Thymus (tissue), 11 donors: ENCODE measurements around the gene NOTCH1. TPM values are rescaled to one million over a fixed set of nuclear protein-coding genes. Genes with fewer than 3 reads are reported as not detected.

Source experiments
- DNase-seq, 9 donors: peaks; one replicate each; pipeline ENCODE4 v3.0.0-alpha.2; 2013; ENCODE audit warnings: low spot score in 9 of 9, low read depth in 6 of 9, missing footprints in 1 of 9
- H3K27ac ChIP-seq, 2 donors: one replicate each; pipeline ENCODE4 v1.5.1; 2013; ENCODE audit warnings: control low read depth in 1 of 2, low read depth in 1 of 2, low read length in 1 of 2, mild to moderate bottlenecking in 1 of 2, moderate library complexity in 1 of 2
- H3K27me3 ChIP-seq, 2 donors: one replicate each; pipeline ENCODE4 v1.5.1; 2013; ENCODE audit warnings: low read length in 1 of 2; ENCODE audit not compliant: control insufficient read depth in 2 of 2, insufficient read depth in 1 of 2
- H3K36me3 ChIP-seq, 2 donors: one replicate each; pipeline ENCODE4 v1.5.1; 2013; ENCODE audit warnings: low read length in 1 of 2, mild to moderate bottlenecking in 1 of 2, moderate library complexity in 1 of 2; ENCODE audit not compliant: control insufficient read depth in 2 of 2, insufficient read depth in 2 of 2
- H3K4me1 ChIP-seq, 2 donors: one replicate each; pipeline ENCODE4 v1.5.1; 2013; ENCODE audit warnings: low read length in 2 of 2; ENCODE audit not compliant: control insufficient read depth in 2 of 2, insufficient read depth in 2 of 2
- H3K4me3 ChIP-seq, 2 donors: one replicate each; pipeline ENCODE4 v1.5.1; 2013; ENCODE audit warnings: low read length in 2 of 2, control low read depth in 1 of 2, mild to moderate bottlenecking in 1 of 2
- H3K9me3 ChIP-seq, 2 donors: one replicate each; pipeline ENCODE4 v1.5.1; 2013; ENCODE audit warnings: low read length in 1 of 2, mild to moderate bottlenecking in 1 of 2; ENCODE audit not compliant: control insufficient read depth in 2 of 2, insufficient read depth in 1 of 2
- WGBS: extraction: QIAGEN DNeasy Blood & Tissue Kit; methylation state at CpG from one replicate; pipeline ENCODE4 v1.1.7; 2013; 5-methylcytosine and 5-hydroxymethylcytosine counted together
- polyA plus RNA-seq: library from polyadenylated mRNA; stranded (reverse); fragments of 200-250 nt; gene quantifications from one replicate; pipeline ENCODE4 v1.2.3, GENCODE V29; 2013
- total RNA-seq: library from RNA; stranded (reverse); fragments of 120-200 nt; gene quantifications from one replicate; pipeline ENCODE4 v1.2.4, GENCODE V29; 2013
- donor health status: healthy.

NOTCH1 gene
- total and polyA plus RNA-seq, 2 donors: 14.9 to 15.9 TPM

GRCh38 chr9:136566901-136567300 lies 21.1 kb upstream of the NOTCH1 start:
- H3K36me3 ChIP-seq: no peaks in the 10 kb centered on the region
- H3K27me3 ChIP-seq: peaks cover 0 to 5% of the 10 kb centered on the region in 2 donors
- WGBS: 89% methylated on average over 14 of the region's 14 CpGs
- peaks cover 3 to 49% of the 10 kb centered on the region in 2 donors for H3K4me1 ChIP-seq
- H3K27ac ChIP-seq: no peak overlapping the region
- DNase-seq: no peak
- no peaks in the 10 kb centered on the region for H3K9me3 ChIP-seq
- no peak overlapping the region for H3K4me3 ChIP-seq

DNA sequence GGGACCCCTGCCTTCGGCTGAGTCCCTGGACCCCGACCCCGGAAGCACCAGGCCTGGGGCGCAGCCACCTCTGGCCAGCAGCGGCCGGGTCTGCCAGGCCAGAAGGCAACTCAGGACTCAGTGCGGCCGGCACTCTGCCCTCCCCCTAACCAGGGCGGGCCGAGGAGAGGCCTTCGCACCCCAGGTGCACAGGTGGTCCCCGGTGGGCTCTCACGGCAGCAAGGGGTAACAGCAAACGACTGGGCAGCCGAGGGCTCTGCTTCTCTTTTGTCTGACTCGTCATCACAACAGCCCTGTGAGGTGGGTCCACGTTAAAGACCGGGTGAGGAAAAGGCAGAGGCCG lies 20.7 kb upstream of the NOTCH1 start:
- H3K36me3 ChIP-seq: no peaks in the 10 kb centered on the region
- no peaks in the 10 kb centered on the region for H3K9me3 ChIP-seq
- WGBS: 97% methylated on average over 19 of the region's 19 CpGs
- H3K27me3 ChIP-seq: peaks cover 0 to 5% of the 10 kb centered on the region in 2 donors
- no peak for DNase-seq
- H3K4me1 ChIP-seq: peaks cover 3 to 46% of the 10 kb centered on the region in 2 donors
- H3K27ac ChIP-seq: no peak overlapping the region
- no peak overlapping the region for H3K4me3 ChIP-seq

- no peak overlapping the region for H3K4me3 ChIP-seq
- peaks cover 3 to 46% of the 10 kb centered on the region in 2 donors for H3K4me1 ChIP-seq
- H3K9me3 ChIP-seq: no peaks in the 10 kb centered on the region
- no peaks in the 10 kb centered on the region for H3K36me3 ChIP-seq
- no peak for DNase-seq
- H3K27ac ChIP-seq: no peak overlapping the region
- H3K27me3 ChIP-seq: peaks cover 0 to 5% of the 10 kb centered on the region in 2 donors
- WGBS: 98% methylated on average over 26 of the region's 26 CpGs
Measured at GRCh38 chr9:136565715-136566552, 20.1 kb upstream of the NOTCH1 start.

- Histone ChIP-seq H3K27me3 (peaks cover 0 to 5% of the 10 kb centered on the region in 2 donors), H3K4me3 (no peak overlapping the region), H3K4me1 (peaks cover 3 to 43% of the 10 kb centered on the region in 2 donors), H3K27ac (no peak overlapping the region), H3K9me3 (peaks cover 0 to 3% of the 10 kb centered on the region in 2 donors), H3K36me3 (no peaks in the 10 kb centered on the region)
- no peak for DNase-seq
- 88% methylated on average over 28 of the region's 28 CpGs for WGBS
Measured at GRCh38 chr9:136565086-136565714, 19.4 kb upstream of the NOTCH1 start.

- Histone ChIP-seq H3K27me3 (peaks cover 0 to 5% of the 10 kb centered on the region in 2 donors), H3K36me3 (no peaks in the 10 kb centered on the region), H3K27ac (no peak overlapping the region), H3K4me1 (peaks cover 3 to 41% of the 10 kb centered on the region in 2 donors), H3K4me3 (no peak overlapping the region), H3K9me3 (peaks cover 0 to 8% of the 10 kb centered on the region in 2 donors)
- DNase-seq: no peak
- WGBS: 94% methylated on average over 21 of the region's 21 CpGs
Measured at GRCh38 chr9:136564379-136564988, 18.6 kb upstream of the NOTCH1 start.

DNA sequence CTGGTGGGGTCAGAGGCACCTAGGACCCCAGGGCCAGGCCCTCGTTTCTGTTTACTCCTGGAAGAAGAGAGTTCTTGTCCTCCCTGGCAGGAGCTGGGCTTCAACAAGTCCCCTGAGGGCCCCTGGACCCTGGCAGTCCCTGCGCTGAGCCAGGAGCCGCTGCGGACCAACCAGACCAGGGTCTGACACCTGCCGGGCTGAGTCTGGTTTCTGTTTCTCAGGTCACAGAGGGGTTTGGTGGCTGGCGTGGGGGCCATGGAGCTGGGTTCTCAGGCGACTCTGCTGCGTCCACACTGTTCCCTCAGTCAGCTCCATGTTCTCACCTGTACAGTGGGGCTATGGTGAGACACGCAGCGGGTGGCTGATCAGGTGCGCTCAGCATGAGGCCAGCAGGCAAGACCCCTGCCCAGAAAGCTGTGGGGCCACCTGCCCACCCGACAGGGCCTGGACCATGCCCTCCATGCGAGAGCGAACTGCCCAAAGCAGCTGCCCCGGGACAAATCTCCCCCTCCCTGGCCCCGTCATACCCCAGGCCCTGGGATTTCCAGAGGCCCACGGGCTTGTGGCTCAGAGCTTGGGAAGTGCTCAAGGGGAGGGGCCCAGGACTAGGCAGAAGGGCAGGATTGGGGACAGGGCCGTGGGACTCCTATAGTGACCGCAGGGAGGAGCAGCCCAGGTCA lies 17.9 kb upstream of the NOTCH1 start:
- Histone ChIP-seq H3K36me3 (no peaks in the 10 kb centered on the region), H3K4me1 (peaks cover 3 to 41% of the 10 kb centered on the region in 2 donors), H3K27me3 (peaks cover 0 to 5% of the 10 kb centered on the region in 2 donors), H3K4me3 (no peak overlapping the region), H3K27ac (no peak overlapping the region), H3K9me3 (peaks cover 0 to 15% of the 10 kb centered on the region in 2 donors)
- no peak for DNase-seq
- WGBS: 85% methylated on average over 19 of the region's 19 CpGs

DNA sequence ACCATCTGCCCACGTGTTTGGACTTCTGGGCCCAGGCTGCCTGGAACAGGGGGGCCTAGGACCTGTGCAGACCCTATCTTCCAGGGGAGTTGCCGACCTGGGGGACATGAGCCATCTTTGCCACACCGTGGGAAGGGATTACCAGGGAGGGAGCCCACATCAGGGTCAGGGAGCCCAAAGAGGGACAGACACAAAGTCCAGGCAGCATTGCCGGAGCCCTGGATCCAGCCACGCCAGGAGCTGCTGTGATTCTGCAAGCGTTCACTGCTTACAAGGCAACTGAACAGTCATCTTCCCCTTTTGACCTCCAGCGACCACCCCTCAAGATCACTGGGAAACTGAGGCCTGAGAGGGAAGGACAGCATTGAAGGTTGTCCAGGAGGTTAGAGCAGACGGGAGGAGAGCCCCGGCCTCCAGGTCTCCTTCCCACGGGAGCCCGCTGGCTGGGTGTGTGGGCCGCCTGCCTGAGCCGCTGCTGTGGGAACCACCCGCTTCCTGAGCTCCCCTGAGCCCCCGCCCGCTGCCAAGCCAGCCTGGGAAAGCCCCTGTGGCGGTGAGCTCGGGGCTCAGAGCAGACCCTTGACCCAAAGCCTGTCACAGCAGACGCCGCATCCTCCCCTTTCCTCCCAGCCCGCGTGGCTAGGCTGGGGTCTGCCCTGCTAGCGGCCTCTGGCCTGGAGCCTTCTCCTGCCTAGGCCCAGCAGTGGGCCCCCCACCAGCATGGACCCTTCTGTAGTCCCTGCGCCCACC lies 17.1 kb upstream of the NOTCH1 start:
- 43% methylated on average over 24 of the region's 24 CpGs for WGBS
- Histone ChIP-seq H3K4me3 (no peak overlapping the region), H3K36me3 (no peaks in the 10 kb centered on the region), H3K27me3 (peaks cover 0 to 5% of the 10 kb centered on the region in 2 donors), H3K9me3 (peaks cover 0 to 18% of the 10 kb centered on the region in 2 donors), H3K27ac (no peak overlapping the region), H3K4me1 (peaks cover 3 to 42% of the 10 kb centered on the region in 2 donors)
- no peak for DNase-seq

GRCh38 chr9:136561779-136562178 lies 15.9 kb upstream of the NOTCH1 start:
- peaks cover 0 to 8% of the 10 kb centered on the region in 2 donors for H3K27me3 ChIP-seq
- H3K27ac ChIP-seq: no peak overlapping the region
- H3K9me3 ChIP-seq: peaks cover 0 to 18% of the 10 kb centered on the region in 2 donors
- WGBS: 92% methylated on average over 23 of the region's 23 CpGs
- no peak overlapping the region for H3K4me3 ChIP-seq
- no peaks in the 10 kb centered on the region for H3K36me3 ChIP-seq
- DNase-seq: no peak
- peaks cover 3 to 38% of the 10 kb centered on the region in 2 donors for H3K4me1 ChIP-seq
